Measurements from ENCODE around the gene ZNF175.

ZNF175 gene

GRCh38 chr19:51614789-51615188 is 43.7 kb downstream of the ZNF175 start:
- Histone ChIP-seq H3K36me3 (no peaks in the 10 kb centered on the region), H3K9me3 (ENCODE audit: severe bottlenecking) (no peaks in the 10 kb centered on the region), H3K4me3 (ENCODE audit: low read depth, low read length) (no peak overlapping the region), H3K27ac (no peak overlapping the region), H3K27me3 (ENCODE audit: insufficient read depth, low read depth, severe bottlenecking) (peaks cover 77% of the 10 kb centered on the region)
- no peak for DNase-seq
- TF ChIP-seq CTCF (IDR thresholded peaks at IDR 0.05; ENCODE audit: low read depth, low read length), result no peak

- Histone ChIP-seq H3K9me3 (ENCODE audit: severe bottlenecking) (no peaks in the 10 kb centered on the region), H3K27ac (no peak overlapping the region), H3K4me3 (ENCODE audit: low read depth, low read length) (no peak overlapping the region), H3K36me3 (no peaks in the 10 kb centered on the region), H3K27me3 (ENCODE audit: insufficient read depth, low read depth, severe bottlenecking) (peaks cover 79% of the 10 kb centered on the region)
- DNase-seq, result no peak
- TF ChIP-seq CTCF (IDR thresholded peaks at IDR 0.05; ENCODE audit: low read depth, low read length), result no peak
These were observed 44.9 kb downstream of the ZNF175 start for GRCh38 chr19:51615991-51616390.

- Histone ChIP-seq H3K4me3 (ENCODE audit: low read depth, low read length) (no peak overlapping the region), H3K36me3 (no peaks in the 10 kb centered on the region), H3K9me3 (ENCODE audit: severe bottlenecking) (peaks cover 5% of the 10 kb centered on the region), H3K27me3 (ENCODE audit: insufficient read depth, low read depth, severe bottlenecking) (peaks cover 77% of the 10 kb centered on the region), H3K27ac (no peak overlapping the region)
- no peak for TF ChIP-seq CTCF (IDR thresholded peaks at IDR 0.05; ENCODE audit: low read depth, low read length)
- no peak for DNase-seq
These were observed 50.1 kb downstream of the ZNF175 start for GRCh38 chr19:51621178-51621577.

- peaks cover 85% of the 10 kb centered on the region for H3K27me3 ChIP-seq (ENCODE audit: insufficient read depth, low read depth, severe bottlenecking)
- H3K4me3 ChIP-seq (ENCODE audit: low read depth, low read length), result no peak overlapping the region
- no peak for DNase-seq
- TF ChIP-seq CTCF (IDR thresholded peaks at IDR 0.05; ENCODE audit: low read depth, low read length), result no peak
- H3K27ac ChIP-seq, result no peak overlapping the region
- H3K36me3 ChIP-seq, result no peaks in the 10 kb centered on the region
- H3K9me3 ChIP-seq (ENCODE audit: severe bottlenecking), result peaks cover 5% of the 10 kb centered on the region
These were observed 55.6 kb downstream of the ZNF175 start for GRCh38 chr19:51626675-51627074.

GRCh38 chr19:51627491-51628138 is 56.5 kb downstream of the ZNF175 start:
- Histone ChIP-seq H3K9me3 (ENCODE audit: severe bottlenecking) (peaks cover 3% of the 10 kb centered on the region), H3K27ac (no peak overlapping the region), H3K4me3 (ENCODE audit: low read depth, low read length) (no peak overlapping the region), H3K27me3 (ENCODE audit: insufficient read depth, low read depth, severe bottlenecking) (peaks cover 89% of the 10 kb centered on the region), H3K36me3 (no peaks in the 10 kb centered on the region)
- DNase-seq, result no peak
- TF ChIP-seq CTCF (IDR thresholded peaks at IDR 0.05; ENCODE audit: low read depth, low read length), result no peak
